Measurements from ENCODE around the gene ACADSB.

The ACADSB gene

DNA sequence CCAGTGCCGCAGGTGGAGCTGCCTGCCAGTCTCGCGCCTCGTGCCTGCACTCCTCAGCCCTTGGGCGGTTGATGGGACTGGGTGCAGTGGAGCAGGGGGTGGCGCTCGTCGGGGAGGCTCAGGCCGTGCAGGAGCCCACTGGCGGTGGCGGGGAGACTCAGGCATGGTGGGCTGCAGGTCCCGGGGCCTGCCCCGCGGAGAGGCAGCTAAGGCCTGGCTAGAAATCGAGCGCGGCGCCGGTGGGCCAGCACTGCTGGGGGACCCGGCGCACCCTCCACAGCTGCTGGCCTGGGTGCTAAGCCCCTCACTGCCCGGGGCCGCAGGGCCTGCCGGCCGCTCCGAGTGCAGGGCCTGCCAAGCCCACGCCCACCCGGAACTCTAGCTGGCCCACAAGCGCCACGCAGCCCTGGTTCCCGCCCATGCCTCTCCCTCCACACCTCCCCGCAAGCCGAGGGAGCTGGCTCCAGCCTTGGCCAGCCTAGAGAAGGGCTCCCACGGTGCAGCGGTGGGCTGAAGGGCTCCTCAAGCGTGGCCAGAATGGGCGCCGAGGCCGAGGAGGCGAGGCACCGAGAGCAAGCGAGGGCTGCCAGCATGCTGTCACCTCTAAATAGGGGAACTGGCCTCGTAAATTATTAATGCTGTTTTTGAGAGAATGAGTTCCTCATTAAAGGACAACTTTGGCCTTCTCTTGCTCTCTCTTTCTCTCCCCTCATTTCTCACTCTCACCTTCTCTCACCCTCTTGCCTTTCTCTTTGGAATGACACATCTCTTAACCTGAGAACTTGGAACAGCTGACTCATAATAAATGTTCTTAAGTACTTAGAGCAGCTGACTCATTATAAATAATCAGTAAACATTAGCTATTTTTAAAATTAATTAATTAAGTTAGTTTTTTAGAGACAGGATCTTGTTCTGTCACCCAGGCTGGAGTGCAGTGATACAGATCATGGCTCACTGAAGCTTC, 4.9 kb downstream of the ACADSB start:
- H3K4me3 ChIP-seq (ENCODE audit: low read length): no peak overlapping the region
- no peak for TF ChIP-seq CTCF (conservative IDR thresholded peaks at IDR 0.05; ENCODE audit: low read length)
- DNase-seq (ENCODE audit: low read depth): no peak

DNA sequence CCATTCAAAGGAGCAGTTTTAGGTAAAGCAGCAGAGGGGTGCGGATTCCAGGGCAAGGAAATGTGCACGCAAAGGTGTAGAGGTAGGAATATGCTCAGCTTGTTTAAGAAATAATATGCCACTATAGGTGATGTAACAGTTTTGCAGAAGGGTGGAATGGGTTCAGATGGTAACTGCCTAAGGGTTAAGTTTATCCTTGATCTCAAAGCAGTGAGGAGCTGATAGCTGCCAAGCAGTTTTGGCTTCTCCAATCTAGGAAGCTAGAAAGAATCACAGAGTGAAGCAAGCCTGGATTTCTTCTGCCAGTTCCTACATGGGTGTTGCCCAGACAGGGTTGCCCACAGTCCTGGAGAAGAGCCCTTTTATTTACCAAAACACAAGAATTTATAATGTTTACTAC, 6.0 kb downstream of the ACADSB start:
- DNase-seq (ENCODE audit: low read depth): no peak

DNA sequence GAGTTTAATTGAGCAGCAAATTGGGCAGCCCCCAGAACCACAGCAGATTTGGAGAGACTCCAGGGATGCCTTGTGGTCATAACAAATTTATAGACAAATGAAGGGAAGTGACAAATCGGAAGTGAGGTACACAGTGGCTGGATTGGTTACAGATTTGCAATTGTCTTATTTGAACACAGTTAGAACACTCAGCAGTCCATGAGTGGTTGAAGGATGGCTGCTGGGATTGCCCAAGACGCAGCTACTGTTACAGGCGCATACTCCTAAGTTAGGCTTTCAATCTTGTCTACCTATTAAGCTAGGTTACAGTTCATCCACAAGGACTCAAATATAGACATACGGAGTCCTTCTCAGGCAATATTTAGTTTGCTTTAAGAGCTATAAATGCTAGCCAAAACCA, 7.4 kb downstream of the ACADSB start:
- no peak for DNase-seq (ENCODE audit: low read depth)
- no peak overlapping the region for H3K4me3 ChIP-seq (ENCODE audit: low read length)
- TF ChIP-seq CTCF (conservative IDR thresholded peaks at IDR 0.05; ENCODE audit: low read length): no peak

More for the DNA sequence above, 6.0 kb downstream of the ACADSB start:
- TF ChIP-seq CTCF (conservative IDR thresholded peaks at IDR 0.05; ENCODE audit: low read length): no peak
- no peak overlapping the region for H3K4me3 ChIP-seq (ENCODE audit: low read length)

- no peak for DNase-seq (ENCODE audit: low read depth)
- no peak overlapping the region for H3K4me3 ChIP-seq (ENCODE audit: low read length)
- TF ChIP-seq CTCF (conservative IDR thresholded peaks at IDR 0.05; ENCODE audit: low read length): no peak
Measured at GRCh38 chr10:123017421-123018165, 8.8 kb downstream of the ACADSB start.

- H3K4me3 ChIP-seq (ENCODE audit: low read length): no peak overlapping the region
- TF ChIP-seq CTCF (conservative IDR thresholded peaks at IDR 0.05; ENCODE audit: low read length): no peak
- DNase-seq (ENCODE audit: low read depth): no peak
Measured at GRCh38 chr10:123018531-123018930, 9.7 kb downstream of the ACADSB start.

- no peak for DNase-seq (ENCODE audit: low read depth)
- no peak for TF ChIP-seq CTCF (conservative IDR thresholded peaks at IDR 0.05; ENCODE audit: low read length)
- no peak overlapping the region for H3K4me3 ChIP-seq (ENCODE audit: low read length)
Measured at GRCh38 chr10:123019264-123019663, 10.5 kb downstream of the ACADSB start.
